Activated T-cell treated with anti-CD3 and anti-CD28 coated beads, Interleukin-2, amount 50 U/mL, for 48 hours (primary cell): ENCODE data around the gene UTP11.

Source experiments
- DNase-seq, 2 experiments: peaks; one replicate each; pipeline ENCODE4 v3.0.0-alpha.2; 2020

Gene UTP11

DNA sequence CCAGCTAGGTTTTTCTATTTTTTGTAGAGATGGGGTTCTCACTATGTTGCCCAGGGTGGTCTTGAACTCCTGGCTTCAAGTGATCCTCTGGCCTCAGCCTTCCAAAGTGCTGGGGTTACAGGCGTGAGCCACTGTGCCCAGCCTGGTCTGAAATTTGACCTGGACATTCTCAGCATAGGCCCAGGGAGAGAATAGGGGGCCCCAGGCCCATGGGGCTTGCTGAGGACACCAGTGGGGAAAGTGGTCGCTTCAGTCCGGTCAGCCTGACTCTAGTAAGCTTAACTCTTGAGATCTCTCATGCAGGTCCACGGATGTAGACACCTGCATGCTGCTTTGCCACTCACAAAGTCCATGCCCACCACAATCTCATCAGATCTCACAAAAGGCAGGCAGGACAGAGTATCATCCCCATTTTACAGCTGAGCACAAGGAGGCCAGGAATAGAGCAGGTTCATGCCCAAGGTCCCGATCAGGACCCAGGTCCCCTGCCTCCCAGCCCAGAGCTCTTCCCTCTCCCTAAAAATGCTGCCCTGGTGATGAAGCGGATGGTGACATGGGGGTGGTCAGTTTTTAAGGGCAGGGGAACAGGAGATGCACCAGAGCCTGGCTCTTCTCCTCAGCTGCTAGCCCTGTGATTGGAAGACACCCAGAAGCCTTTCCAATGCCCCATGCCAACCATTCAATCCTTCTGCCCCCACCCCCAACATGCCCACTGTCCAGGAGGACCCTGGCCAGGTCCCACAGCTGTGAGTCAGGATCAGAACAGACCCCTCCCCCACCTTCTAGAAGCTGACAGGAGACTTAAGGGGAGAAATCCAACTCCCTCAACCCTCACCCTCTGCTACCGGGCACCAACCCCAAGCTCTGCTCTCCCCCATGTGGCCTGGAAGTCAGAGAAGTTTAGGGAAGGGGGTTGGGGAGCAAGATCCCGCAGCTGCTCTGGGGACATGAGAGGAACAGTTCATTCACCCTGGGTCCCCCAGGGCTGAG lies 9.0 kb upstream of the UTP11 start:
- no peak for DNase-seq

DNA sequence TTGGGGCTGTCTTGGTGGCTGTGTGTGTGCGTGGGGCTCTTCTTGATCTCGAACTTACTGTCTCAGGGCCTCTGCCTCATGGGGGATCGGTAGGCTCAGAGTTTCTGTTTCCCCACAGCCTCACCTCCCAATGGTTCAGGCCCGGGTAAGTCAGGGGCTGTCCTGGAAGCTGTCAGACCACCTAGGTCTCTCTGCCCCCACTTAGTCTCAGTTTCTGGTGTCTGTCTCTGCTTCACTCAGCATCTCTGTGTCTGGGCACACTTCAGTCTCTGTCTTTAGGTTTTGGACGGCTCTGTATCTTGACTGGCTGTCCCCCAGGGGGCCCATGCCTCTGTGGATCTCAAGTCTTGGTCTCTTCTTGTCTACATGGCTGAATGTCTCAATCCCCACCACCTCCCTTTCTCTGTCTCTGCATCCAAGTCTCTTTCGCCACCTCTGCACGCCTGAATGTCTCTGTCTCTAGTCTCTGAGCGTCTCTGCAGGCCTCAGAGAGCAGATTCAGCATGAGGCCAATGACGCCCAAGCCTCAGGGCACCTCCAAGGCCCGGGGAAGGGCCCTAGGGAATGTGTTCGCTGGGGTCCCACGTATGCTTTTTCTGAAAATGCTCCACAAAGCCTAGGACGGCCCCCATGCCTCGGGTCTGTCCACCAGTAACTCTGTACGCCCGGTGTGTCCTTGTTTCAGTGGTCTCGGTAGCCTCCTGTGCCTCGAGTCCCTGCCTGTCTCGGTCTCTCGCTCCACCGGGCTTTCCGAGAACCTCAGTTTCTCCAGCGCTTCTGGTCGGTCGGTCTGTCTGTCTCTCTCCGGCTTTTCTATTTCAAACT lies 8.0 kb upstream of the UTP11 start:
- peak; percentile 52 to 56 for DNase-seq

DNA sequence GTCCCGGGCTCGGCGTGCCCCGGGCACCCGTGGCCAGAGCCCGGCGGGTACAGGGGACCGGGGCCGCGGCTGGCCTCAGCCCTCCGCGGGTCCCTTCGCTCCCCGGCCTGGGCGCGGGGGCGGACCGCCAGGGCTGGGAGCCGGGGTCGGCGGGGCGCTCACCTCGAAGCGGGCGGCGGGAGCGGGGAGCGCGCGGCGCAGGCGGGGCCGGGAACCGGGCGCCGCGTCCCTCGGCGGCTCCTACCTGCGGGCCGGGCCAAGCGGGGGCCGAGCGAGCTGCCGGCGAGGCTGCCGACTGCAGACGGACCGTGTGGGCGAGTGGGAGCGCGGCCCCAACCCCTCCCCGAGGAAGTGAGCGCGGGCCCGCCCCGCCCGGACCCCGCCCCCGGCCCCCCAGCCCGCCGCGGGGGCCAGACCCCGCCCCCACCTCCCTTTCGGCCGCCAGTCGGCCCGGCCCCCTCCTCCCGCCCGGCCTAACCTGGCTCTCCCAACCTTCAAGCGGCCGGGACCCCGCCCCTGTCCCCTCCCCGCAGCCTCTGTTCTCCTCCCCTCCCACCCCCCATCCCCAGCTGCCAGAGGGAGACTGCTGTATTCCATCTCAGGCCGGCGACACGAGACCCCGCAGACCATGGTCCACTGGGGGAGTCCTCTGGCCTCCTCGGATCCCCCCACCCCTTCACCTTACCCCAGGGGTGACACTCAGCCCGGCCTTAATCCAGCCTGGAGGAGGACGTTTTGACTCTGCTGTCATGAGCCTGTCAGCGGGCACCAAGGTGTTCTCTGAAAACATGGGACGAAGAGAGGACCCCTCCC lies 7.1 kb upstream of the UTP11 start, which contains the start of gene FHL3:
FHL3 (minus strand) TSS at position 320 of the 813 bp plus-strand sequence. CDS start 6,102 bp downstream, outside the sequence.
- peak; percentile 68 to 74 for DNase-seq

DNA sequence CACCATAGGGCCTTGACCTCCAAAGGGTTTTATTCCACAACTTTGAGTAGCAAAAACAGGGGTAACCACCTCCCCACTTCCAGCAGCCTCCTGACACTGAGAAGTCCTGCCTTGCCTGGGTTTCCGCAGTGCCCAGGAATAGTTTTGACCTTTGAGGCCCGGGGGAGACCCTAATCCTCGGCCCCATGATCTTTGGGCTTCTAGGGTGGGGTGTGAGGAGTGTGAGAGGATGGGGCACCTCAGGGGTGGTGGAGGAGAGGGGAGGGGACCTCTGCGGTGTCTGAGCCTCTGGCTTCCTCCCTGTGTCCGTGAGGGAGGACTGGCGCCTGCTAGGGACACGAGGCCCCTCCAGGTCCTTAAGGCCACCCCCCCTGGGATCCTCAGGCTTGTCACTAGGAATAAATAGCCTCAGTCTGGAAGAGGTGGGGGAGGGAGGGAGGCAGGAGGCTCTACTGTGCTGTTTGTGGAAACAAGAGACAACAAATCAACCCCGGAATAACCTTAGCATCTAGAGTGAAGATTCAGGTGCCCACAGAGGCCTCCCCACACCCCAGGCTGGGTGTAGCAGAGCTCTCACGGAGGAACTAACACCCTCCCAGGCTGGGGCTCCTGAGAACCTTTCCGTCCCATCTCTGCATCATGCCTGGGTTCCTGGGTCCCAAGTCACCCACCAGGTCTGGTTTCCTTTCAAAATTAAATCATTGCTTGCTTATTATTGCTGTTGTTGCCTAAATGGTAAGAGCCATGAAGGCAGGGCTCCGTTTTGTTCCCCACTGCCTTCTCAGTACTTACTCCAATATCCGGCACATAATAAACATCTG lies 6.3 kb upstream of the UTP11 start:
- no peak for DNase-seq

DNA sequence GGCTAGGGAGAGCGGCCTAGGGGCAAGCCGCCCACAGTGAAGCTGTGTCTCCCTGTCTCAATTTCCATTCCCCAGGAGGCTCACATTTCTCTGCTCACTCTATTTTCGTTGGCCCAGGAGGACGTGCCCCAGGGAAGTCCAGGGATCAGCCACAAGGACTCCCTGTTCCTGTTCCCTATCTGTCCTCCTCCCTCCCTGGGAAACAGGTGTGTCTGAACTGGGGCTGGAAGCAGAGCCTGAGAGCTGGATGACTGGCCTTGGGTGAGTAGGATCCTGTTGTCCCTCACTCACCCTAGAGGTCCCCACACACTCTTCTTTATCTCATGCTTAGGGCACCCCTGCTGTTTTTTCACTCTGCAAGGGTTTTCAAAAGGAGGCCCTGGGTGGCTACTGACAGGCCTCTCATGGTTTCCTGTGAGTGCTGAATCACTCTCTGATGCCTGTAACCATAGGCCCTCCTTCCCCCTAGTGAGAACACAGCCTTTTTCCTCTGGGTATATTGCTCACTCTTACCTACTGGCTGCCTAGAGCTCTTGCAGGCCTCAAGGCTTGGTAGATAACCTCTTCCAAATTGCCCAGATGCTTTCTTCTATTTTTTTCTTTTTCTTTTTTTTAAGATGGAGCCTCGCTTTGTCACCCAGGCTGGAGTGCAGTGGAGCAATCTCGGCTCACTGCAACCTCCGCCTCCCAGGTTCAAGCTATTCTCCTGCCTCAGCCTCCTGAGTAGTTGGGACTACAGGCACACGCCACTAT lies 3.3 kb upstream of the UTP11 start:
- DNase-seq = peak; percentile 72 to 78

DNA sequence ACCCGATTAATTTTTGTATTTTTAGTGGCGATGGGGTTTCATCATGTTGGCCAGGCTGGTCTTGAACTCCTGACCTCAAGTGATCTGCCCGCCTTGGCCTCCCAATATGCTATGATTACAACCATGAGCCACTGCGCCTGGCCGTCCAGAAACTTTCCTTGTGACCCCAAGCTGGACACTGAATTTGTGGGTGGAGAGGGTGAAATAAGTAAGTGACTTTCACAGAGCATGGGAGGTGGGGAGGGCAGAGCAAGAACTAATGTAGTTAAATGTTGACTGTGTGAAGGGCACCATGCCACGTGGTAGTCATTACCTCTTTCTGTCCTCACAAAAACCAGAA lies 2.7 kb upstream of the UTP11 start:
- DNase-seq = no peak

DNA sequence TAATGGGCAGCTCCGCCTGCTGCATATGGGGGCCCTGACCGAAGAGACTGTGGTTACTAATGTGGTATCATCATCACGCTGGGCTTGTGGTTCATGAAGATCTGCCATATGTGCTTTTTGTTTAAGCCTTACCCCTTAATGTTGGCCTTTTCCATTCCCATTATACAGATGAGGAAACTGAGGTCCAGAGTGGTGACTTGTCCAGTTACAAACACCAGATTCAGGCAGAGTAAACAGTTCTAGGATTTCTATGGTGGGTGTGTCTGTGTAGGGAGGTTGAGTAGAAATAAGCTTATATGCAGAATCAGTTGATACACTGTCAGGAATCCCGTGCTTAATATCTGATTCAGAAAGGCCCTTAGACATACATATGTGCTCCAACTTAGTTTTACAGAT lies 691 bp downstream of the UTP11 start:
- no peak for DNase-seq

DNA sequence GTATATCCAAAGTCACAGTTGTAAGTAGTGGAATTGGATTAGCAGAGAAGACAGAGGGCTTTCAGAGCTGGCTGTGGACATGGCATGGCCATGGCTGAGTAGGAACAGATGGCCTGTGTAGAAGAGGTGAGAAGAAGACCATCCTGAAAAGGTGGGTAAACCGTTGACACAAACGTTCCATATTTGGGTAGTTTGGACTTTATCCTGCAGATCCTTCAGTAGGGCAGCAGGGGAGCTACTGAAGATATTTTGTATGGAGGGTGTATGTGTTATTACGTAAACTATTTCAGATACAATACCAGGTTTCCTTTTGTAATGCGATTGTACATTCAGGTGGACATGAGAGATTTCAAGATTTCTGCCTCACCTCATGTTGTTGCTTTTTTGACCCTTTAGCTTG lies 1.6 kb downstream of the UTP11 start:
- no peak for DNase-seq

DNA sequence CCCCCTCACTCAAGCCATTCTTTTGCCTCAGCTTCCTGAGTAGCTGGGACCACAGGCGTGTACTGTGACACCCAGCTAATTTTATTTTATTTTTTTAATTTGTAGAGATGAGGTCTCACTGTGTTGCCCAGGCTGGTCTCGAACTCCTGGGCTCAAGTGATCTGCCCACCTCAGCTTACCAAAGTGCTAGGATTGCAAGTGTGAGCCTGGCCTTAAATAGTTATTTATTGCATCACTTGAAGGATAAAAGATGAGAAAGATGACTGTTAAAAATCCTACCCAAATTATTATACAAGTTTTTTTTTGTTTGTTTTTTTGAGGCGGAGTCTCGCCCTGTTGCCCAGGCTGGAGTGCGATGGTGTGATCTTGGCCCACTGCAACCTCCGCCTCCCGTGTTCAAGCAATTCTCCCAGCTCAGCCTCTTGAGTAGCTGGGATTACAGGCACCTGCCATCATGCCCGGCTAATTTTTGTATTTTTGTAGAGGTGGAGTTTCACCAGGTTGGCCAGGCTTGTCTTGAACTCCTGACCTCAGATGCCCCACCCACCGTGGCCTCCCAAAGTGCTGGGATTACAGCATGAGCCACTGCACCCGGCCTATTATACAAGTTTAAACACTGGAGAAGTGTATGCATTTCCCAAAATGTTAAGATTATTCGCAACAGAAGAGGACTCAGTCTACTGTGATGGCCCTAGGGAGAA lies 2.3 kb downstream of the UTP11 start:
- DNase-seq = no peak

DNA sequence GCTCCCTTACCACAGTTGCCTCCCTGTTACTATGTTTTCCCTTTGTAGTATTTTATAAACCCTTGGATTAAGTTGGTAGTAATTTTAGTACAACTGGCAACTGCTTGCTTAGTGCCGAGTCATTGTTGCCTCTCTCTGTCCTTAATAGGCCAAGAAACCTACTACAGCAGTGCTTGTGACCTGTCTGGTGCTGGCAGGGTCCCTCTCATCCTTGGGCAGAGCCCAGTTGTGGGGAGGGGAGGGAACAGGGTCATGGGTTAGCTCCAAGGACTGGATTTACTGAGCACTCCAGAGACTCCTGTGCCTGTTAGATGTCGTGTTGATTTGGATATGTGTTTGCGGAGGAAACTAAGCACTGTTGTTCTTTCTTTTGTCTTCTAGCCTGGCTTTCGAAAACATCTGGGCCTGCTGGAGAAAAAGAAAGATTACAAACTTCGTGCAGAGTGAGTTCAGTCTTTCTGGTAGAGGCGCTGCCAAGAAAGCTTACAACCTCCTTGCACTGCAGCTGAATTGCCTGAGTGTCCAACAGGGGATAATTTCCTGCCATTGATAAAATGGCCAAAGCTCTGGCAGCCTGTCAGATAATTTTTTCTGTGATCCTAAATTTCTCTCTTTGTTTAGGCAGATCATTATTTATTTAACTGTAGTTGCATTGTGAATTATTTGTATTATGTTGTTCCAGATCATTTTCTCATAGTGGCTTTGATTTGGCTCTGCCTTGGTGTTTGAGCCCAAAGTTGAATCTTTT lies 3.6 kb downstream of the UTP11 start:
- no peak for DNase-seq

DNA sequence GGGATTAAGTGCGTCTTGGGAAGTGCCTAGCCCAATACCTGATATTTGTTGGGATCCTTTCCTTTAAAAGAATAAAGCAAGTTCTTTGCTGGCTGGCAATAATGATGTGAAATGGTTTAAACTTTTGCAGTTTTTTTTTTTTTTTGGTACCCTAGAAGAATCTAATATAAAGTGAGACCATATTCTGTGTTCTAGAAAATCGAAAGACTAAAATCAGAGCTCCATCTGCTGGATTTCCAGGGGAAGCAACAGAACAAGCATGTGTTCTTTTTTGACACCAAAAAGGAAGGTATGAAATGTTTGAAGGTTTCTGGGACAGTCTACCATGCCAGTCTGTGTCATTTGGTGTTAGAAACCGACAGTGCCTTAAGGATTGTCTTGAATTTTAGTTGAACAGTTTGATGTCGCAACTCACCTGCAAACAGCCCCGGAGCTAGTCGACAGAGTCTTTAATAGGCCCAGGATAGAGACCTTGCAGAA lies 6.4 kb downstream of the UTP11 start:
- no peak for DNase-seq

DNA sequence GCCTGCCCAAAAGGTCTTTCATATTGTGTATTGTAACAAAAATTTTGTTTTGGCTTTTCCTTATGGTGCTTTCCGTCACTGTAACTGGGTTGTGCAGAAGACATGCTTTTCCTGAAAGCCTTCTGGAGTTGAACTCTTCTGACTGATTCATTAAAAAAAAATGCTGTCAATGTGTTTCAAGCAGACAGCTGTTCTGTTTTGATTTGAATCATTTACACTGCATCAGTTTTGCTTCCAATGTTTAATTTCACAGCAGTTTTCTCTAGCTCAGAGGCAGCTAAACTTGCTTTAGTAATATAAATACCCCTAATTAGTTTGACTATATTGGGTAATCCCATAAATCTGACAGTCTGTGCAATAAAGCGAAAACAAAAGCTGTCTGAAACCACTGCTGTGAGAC lies 7.9 kb downstream of the UTP11 start:
- DNase-seq = no peak

DNA sequence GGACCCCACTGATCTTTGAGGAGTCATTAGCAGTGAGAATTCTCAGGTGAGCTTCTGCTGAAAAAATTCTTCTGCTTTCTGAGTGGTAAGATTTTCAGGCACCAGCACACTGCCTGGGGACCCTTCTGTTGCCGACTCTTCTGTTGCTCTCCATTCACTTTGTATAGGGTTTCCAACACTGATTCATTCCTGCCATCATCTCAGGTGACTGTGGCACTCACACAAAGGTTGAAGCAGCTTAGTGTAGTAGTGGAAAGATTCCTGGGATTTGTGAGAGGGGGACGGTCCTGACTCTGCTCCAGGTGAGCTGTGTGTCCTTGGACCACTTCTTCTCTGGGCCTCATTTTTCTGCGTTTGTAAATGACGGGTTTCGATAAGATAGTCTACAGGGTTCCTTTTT lies 9.4 kb downstream of the UTP11 start:
- DNase-seq = no peak

DNA sequence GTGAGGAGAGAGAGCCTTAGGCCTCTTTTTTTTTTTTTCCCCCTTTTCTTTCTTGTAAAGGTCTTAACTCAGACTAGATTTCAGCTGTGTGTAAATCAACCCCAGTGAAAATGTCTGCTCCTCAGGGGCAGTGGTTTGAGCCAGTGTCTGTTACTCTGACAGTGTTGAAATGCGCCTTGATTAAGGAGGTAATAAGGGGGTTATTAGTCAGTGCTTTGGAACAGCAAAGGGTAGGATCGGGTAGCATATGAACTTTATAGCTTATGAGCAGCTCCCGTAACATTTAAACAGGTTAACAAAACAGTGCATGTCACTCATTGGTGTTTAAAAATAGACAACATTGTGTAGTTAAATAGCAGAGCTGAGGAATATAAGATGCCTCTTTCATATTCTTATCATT lies 10.3 kb downstream of the UTP11 start:
- DNase-seq = no peak

DNA sequence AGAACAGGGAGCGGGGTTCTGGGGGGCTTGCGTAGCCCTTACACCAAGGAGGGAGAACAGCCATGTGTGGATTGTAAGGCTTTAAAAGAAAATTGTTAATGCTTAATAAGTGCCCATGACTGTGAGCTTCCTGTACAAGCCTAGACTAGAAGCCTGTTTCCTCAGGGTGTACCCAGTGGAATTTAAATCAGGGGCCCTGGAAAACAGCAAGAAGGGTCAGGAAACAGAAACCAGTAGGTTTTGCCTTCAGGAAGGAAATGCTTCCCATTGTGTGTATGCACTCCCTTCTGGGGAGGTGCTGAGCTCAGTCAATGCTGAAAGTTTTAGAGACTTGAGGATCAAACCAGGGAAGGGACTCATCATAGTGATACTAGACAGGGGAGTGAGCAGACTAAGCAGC lies 12.7 kb downstream of the UTP11 start:
- no peak for DNase-seq

DNA sequence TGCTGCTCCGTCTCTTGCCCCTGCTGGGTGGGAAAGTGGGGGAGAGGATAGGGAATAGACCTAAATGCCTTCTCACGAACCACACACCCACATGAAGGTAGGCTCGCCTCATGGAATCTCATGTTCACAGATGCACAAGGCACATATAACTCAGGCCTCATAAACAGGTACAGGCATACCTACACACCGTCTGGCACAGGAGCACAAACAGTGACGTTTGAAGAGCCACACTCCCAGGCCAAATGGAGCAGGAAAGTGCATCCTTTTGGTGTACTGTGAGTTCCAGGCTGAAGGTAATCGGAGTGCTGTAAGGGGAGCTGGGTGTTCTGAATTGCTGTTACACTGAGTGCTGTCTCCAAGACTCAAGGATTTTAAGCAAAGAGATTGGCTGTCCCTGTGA lies 13.1 kb downstream of the UTP11 start:
- DNase-seq = no peak

DNA sequence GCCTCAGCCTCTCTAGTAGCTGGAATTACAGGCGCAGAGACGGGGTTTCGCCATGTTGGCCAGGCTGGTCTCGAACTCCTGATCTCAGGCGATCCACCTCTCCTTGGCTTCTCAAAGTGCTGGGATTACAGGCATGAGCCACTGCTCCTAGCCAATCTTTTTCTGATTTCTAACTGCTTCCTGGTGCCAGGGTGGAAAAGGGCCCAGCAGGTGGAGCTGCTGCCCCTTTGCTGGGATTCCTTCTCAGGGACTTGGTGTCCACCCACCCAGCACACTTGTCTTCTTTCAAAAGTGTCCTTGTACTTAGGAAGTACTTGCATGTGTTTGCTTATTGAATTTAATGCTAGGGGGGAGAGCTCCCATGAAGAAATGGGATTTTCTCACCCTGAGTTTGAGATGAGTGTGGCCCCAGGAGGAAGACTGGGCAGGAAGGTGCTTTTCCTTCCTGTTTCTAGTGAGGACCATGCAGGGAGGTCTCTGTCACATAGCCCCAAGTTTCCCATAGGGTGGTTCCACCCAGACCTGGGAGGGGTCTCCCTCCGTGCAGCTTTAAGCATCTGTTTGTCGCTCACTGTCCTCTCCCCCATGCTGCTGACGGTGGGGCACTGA lies 14.2 kb downstream of the UTP11 start:
- DNase-seq = peak; percentile 67 to 77

DNA sequence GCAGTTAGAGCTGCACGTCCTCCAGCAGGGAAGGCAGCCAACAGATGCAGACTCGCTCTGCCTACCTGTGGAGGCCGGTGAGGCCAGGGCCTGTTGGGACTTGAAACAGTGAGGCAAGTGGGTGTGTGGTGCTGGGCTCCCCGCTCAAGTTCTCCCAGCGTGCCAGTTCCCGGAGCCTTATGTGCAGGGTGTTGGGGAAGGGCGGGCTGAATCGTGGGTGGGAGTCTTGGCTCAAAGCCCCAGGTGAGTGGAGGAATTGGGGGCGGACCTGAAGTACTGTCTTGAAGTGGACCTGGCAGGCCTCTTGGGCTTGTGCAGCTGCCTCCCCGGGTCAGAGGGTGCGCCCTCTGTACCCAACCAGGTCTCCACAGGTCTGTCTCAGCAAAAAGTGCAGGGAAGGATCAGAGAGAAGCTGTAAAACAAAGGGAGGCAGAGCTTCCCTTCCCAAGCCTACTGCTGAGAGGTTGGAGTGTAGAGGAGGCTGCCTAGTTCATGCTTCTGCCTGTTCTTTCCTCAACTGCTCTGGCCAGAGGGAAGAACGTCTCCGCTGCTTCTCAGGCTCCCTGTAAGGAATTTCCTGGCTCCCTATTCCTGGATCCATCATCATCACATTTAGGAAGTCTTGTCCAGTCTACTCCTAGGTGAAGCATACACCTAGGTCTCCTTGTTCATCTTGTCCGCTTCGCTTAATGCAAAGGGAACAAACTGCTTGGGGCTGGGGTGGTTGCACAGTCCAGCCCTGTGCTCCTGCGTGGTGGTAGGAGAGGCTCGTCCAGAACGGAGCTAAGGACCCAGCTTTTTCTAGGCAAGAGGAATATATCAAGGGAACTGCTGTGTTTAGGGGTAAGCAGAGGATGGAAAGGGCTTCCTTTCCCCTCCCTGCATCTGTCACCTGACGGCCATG lies 14.9 kb downstream of the UTP11 start:
- DNase-seq = no peak
